Measurements from ENCODE around the gene KLRC3. TPM values are rescaled to one million over a fixed set of nuclear protein-coding genes. Genes with fewer than 3 reads are reported as not detected.
"Not testable (repeated sequence)": the region's sequence is repeated elsewhere in the genome, so short reads cannot be mapped to it uniquely, and the experiment has no call there.

KLRC3 gene
- total RNA-seq = 2.2 TPM

DNA sequence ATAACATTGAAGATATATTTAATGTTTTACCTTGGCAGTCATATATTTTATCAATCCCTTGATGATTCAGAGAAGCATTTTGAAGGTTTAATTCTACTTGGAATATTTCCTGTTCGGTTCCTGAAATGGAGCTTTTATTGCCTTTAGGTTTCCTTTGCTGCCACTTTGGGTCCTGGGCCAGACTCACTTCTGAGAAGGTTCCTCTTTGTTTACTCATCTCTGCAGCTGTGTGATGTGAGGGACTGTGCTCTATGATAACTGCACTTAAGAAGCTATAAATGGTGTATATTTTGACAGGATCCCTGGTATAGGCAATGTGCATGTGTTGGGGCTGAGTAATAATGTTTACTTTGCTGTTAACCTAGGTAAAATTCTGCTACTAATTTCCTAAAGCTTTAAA lies at the start of gene KLRC3:
Gene KLRC3 (minus strand): TSS at position 262 of the 400 bp plus-strand sequence. CDS start 45 bp downstream, at position 217.
- not testable (repeated sequence) for DNase-seq

- DNase-seq = no peak
Measured at GRCh38 chr12:10469701-10470100, 49.3 kb upstream of the KLRC3 start.

GRCh38 chr12:10466311-10466710 lies 45.9 kb upstream of the KLRC3 start:
- DNase-seq = no peak

- no peak for DNase-seq
Measured at GRCh38 chr12:10457760-10458159, 37.4 kb upstream of the KLRC3 start.

DNA sequence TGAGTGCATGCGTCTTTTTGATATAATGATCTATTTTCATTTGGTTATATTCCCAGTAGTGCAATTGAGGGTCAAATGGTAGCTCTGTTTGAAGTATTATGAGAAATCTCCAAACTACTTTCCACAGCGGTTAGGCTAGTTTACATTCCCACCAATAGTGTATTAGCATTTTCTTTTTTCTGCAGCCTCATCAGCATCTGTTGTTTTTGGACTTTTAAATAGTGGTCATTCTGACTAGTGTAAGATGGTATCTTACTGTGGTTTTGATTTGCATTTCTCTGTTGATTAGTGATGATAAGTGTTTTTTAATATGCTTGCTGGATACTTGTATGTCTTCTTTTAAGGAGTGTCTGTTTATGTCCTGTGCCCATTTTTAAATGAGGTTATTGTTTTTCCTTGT lies 36.5 kb upstream of the KLRC3 start:
- no peak for DNase-seq

- no peak for DNase-seq
Measured at GRCh38 chr12:10455766-10456165, 35.4 kb upstream of the KLRC3 start.

- DNase-seq = no peak
Measured at GRCh38 chr12:10454531-10454930, 34.1 kb upstream of the KLRC3 start.

GRCh38 chr12:10453156-10453555 lies 32.8 kb upstream of the KLRC3 start, which contains the start of gene KLRC1:
Gene KLRC1, minus strand, starts transcription at chr12:10453377. Its CDS starts 2,221 bp downstream, at chr12:10451156.
- no peak for DNase-seq

GRCh38 chr12:10448236-10448635 lies 27.8 kb upstream of the KLRC3 start:
- DNase-seq = no peak

GRCh38 chr12:10446052-10446451 lies 25.7 kb upstream of the KLRC3 start:
- not testable (repeated sequence) for DNase-seq

GRCh38 chr12:10441144-10441543 lies 20.7 kb upstream of the KLRC3 start:
- not testable (repeated sequence) for DNase-seq

GRCh38 chr12:10439608-10440274 lies 19.3 kb upstream of the KLRC3 start:
- not testable (repeated sequence) for DNase-seq

DNA sequence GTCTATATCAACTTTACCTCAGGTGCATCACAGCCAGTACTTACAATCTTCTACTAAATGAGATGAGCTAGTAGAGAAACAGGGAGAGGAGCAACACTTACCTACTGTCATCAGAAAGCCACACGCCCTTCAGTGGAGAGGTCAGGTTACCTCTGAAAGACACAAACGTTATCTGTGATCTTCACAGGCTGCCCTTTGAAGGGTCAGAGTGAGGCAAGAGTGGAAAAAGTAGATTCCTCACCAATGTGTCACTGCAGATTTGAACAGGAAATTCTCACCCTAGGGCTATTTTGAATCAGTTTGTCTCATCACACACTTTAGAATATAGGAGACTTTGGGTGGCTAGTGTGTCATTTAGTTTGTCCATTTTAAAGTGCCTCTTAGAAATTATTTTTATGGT lies 17.2 kb upstream of the KLRC3 start:
- DNase-seq = not testable (repeated sequence)

DNA sequence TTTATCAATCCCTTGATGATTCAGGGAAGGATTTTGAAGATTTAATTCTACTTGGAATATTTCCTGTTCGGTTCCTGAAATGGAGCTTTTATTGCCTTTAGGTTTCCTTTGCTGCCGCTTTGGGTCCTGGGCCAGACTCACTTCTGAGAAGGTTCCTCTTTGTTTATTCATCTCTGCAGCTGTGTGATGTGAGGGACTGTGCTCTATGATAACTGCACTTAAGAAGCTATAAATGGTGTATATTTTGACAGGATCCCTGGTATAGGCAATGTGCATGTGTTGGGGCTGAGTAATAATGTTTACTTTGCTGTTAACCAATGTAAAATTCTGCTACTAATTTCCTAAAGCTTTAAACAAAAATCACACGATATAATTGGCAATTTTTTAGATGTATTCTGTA lies 15.4 kb upstream of the KLRC3 start, which contains the start of gene KLRC2:
Gene KLRC2 (minus strand): TSS at position 195 of the 400 bp plus-strand sequence. CDS start 24 bp downstream, at position 171.
- DNase-seq = not testable (repeated sequence)

DNA sequence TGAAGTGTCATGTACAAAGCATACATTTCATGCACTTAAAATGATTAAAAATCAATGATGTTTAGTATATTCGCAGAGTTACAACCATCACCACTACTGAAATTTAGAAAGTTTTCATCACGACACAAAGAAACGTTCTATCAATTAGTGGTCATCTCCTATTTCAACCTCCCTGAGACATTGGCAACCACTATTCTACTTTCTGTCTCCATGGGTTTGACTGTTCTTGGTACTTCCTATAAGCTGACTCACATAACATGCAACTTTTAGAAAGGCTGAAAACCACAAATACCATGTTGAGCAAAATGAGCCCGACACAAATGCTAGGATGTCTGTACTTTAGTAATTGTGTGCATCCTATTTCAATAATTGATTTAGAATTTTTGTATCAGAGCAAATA lies 10.2 kb upstream of the KLRC3 start:
- DNase-seq = not testable (repeated sequence)

DNA sequence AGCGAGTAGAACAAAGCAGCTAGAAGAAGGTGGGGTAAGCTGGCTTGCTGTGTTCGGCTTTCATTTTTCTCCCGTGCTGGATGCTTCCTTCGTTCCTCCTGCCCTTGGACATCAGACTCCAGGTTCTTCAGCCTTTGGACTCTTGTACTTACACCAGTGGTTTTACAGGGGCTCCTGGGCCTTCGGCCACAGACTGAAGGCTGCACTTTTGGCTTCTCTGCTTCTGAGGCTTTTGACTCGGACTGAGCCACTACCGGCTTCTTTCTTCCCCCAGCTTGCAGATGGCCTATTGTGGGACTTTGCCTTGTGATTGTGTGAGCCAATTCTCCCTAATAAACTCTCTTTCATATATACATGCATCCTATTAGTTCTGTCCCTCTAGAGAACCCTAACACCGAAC lies 5.5 kb upstream of the KLRC3 start:
- DNase-seq = not testable (repeated sequence)

- DNase-seq = not testable (repeated sequence)
Measured at GRCh38 chr12:10424260-10424899, 4.0 kb upstream of the KLRC3 start.

- not testable (repeated sequence) for DNase-seq
Measured at GRCh38 chr12:10422159-10422558, 1.8 kb upstream of the KLRC3 start.

GRCh38 chr12:10409392-10409791 lies 11.0 kb downstream of the KLRC3 start, which contains the start of gene KLRC4:
Gene KLRC4, minus strand, starts transcription at chr12:10409757. Its CDS starts 182 bp downstream, at chr12:10409575.
- DNase-seq = no peak

GRCh38 chr12:10408842-10409241 lies 11.6 kb downstream of the KLRC3 start:
- no peak for DNase-seq

DNA sequence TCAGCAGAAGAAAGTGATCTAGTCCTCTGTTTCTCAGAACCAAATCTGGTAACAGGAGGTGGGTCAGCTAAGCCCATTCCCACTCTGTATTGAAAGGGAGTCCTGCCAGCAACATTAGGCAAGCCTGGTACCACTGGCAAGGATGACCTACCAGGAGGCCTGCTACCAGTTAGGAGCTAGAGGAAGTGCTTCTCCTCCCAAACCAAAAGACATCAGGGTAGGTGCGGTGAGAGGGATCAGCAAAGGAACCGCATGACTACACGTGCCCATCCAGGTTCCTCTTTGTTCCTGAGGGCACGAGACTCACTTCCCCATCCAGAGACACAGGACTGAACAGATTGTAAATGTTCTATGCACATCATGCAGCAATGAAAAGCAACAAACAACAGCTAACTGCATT lies 13.7 kb downstream of the KLRC3 start:
- DNase-seq = no peak

GRCh38 chr12:10405294-10405693 lies 15.1 kb downstream of the KLRC3 start:
- DNase-seq = no peak

- DNase-seq = no peak
Measured at GRCh38 chr12:10404798-10405197, 15.6 kb downstream of the KLRC3 start.

GRCh38 chr12:10400829-10401228 lies 19.6 kb downstream of the KLRC3 start:
- DNase-seq = no peak
